ENCODE data around the gene TBX10.

Gene TBX10

DNA sequence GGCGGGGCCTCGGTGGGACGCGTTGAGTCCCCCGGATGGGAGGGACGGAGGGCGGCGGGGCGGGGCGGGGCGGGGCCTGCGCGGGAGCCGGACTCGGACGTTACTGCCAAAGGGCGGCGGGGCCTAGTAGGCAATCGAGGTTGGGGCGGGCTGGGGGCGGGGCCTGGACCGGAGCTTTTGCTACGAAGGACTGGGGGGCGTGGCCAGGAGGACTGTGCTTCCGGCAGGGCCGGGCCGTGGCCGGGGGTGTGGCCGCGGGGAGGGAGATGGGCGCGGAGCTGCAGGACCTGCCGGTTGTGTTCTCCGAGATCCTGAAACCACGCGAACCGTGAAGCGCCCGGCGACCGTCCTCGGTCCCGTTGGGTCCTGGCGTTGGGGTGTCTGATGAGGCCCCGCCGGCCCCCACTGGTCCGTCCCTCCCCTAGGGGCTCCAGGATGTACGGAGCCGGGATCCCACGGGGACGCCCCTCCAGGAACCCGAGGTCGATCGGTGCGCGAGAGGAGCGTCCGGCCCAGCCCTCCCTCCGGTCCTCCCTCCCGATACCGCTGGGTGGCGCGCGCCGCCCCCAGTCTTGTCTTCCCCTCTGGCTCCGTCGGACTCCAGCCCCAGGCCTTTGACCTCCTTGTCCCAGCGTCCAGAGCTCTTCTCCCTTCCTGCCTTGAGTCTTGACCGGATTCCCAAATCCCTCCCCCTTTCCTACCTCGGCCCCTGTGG, 9.2 kb downstream of the TBX10 start:
- H3K27me3 ChIP-seq (ENCODE audit: low read length): no peaks in the 10 kb centered on the region
- no peaks in the 10 kb centered on the region for H3K9me3 ChIP-seq (ENCODE audit: insufficient read depth, low read length)
- no peaks in the 10 kb centered on the region for H3K9me2 ChIP-seq (replicated peaks; ENCODE audit: insufficient read depth, low read length)
- H2AFZ ChIP-seq (ENCODE audit: low read depth, low read length, severe bottlenecking): no peak overlapping the region
- TF ChIP-seq, protein P1, sequence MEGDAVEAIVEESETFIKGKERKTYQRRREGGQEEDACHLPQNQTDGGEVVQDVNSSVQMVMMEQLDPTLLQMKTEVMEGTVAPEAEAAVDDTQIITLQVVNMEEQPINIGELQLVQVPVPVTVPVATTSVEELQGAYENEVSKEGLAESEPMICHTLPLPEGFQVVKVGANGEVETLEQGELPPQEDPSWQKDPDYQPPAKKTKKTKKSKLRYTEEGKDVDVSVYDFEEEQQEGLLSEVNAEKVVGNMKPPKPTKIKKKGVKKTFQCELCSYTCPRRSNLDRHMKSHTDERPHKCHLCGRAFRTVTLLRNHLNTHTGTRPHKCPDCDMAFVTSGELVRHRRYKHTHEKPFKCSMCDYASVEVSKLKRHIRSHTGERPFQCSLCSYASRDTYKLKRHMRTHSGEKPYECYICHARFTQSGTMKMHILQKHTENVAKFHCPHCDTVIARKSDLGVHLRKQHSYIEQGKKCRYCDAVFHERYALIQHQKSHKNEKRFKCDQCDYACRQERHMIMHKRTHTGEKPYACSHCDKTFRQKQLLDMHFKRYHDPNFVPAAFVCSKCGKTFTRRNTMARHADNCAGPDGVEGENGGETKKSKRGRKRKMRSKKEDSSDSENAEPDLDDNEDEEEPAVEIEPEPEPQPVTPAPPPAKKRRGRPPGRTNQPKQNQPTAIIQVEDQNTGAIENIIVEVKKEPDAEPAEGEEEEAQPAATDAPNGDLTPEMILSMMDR (IDR thresholded peaks at IDR 0.05; ENCODE audit: insufficient read depth, low read length, poor library complexity, severe bottlenecking): peak; percentile 54
- no peak for TF ChIP-seq EZH2phosphoT487 (conservative IDR thresholded peaks at IDR 0.05; ENCODE audit: low read length)
- peak overlapping the region; percentile 80 for H3K4me2 ChIP-seq (ENCODE audit: low read depth, low read length, poor library complexity, severe bottlenecking)
- H3K9ac ChIP-seq (ENCODE audit: low read length): peak overlapping the region; percentile 84
- H3K4me3 ChIP-seq (ENCODE audit: insufficient read depth, low read length, poor library complexity, severe bottlenecking): peak overlapping the region; percentile 63
- H3K27ac ChIP-seq (ENCODE audit: low read depth, low read length): peak overlapping the region; percentile 90
- H3F3A ChIP-seq (ENCODE audit: insufficient read depth): peaks cover 4% of the 10 kb centered on the region; the same call in 1 of the 2 replicates
- no peaks in the 10 kb centered on the region for H3K79me2 ChIP-seq (ENCODE audit: insufficient read depth, low read length)
- H4K20me1 ChIP-seq (ENCODE audit: low read depth, low read length): no peaks in the 10 kb centered on the region
- no peaks in the 10 kb centered on the region for H3K36me3 ChIP-seq (ENCODE audit: low read length)

GRCh38 chr11:67629386-67630227, 10.0 kb downstream of the TBX10 start, which contains the start of gene NUDT8:
Gene NUDT8, minus strand, starts transcription at chr11:67629937. Its CDS starts 26 bp downstream, at chr11:67629911.
- Histone ChIP-seq H3F3A (ENCODE audit: insufficient read depth) (peaks cover 4% of the 10 kb centered on the region; the same call in 1 of the 2 replicates), H3K36me3 (ENCODE audit: low read length) (no peaks in the 10 kb centered on the region), H3K27me3 (ENCODE audit: low read length) (no peaks in the 10 kb centered on the region), H3K27ac (ENCODE audit: low read depth, low read length) (peak within 1 kb of the TSS; percentile 90), H3K4me3 (ENCODE audit: insufficient read depth, low read length, poor library complexity, severe bottlenecking) (peak within 1 kb of the TSS; percentile 63), H3K79me2 (ENCODE audit: insufficient read depth, low read length) (no peaks in the 10 kb centered on the region), H4K20me1 (ENCODE audit: low read depth, low read length) (no peaks in the 10 kb centered on the region), H3K4me2 (ENCODE audit: low read depth, low read length, poor library complexity, severe bottlenecking) (peak within 1 kb of the TSS; percentile 80), H3K9me3 (ENCODE audit: insufficient read depth, low read length) (no peaks in the 10 kb centered on the region), H2AFZ (ENCODE audit: low read depth, low read length, severe bottlenecking) (peak within 1 kb of the TSS; percentile 43), H3K9me2 (replicated peaks; ENCODE audit: insufficient read depth, low read length) (no peaks in the 10 kb centered on the region), H3K9ac (ENCODE audit: low read length) (peak within 1 kb of the TSS; percentile 84)
- TF ChIP-seq EZH2phosphoT487 (conservative IDR thresholded peaks at IDR 0.05; ENCODE audit: low read length): no peak
- TF ChIP-seq, protein P1 (IDR thresholded peaks at IDR 0.05; ENCODE audit: insufficient read depth, low read length, poor library complexity, severe bottlenecking): no peak

GRCh38 chr11:67628710-67629385, 10.7 kb downstream of the TBX10 start:
- peak overlapping the region; percentile 84 for H3K9ac ChIP-seq (ENCODE audit: low read length)
- H3K4me3 ChIP-seq (ENCODE audit: insufficient read depth, low read length, poor library complexity, severe bottlenecking): peak overlapping the region; percentile 61
- TF ChIP-seq, protein P1 (IDR thresholded peaks at IDR 0.05; ENCODE audit: insufficient read depth, low read length, poor library complexity, severe bottlenecking): peak; percentile 94
- TF ChIP-seq EZH2phosphoT487 (conservative IDR thresholded peaks at IDR 0.05; ENCODE audit: low read length): no peak
- H4K20me1 ChIP-seq (ENCODE audit: low read depth, low read length): no peaks in the 10 kb centered on the region
- no peaks in the 10 kb centered on the region for H3K9me2 ChIP-seq (replicated peaks; ENCODE audit: insufficient read depth, low read length)
- peaks cover 4% of the 10 kb centered on the region; the same call in 1 of the 2 replicates for H3F3A ChIP-seq (ENCODE audit: insufficient read depth)
- no peaks in the 10 kb centered on the region for H3K36me3 ChIP-seq (ENCODE audit: low read length)
- no peaks in the 10 kb centered on the region for H3K27me3 ChIP-seq (ENCODE audit: low read length)
- H3K9me3 ChIP-seq (ENCODE audit: insufficient read depth, low read length): no peaks in the 10 kb centered on the region
- peak overlapping the region; percentile 71 for H3K4me2 ChIP-seq (ENCODE audit: low read depth, low read length, poor library complexity, severe bottlenecking)
- H3K27ac ChIP-seq (ENCODE audit: low read depth, low read length): peak overlapping the region; percentile 90
- H3K79me2 ChIP-seq (ENCODE audit: insufficient read depth, low read length): no peaks in the 10 kb centered on the region
- peak overlapping the region; percentile 43 for H2AFZ ChIP-seq (ENCODE audit: low read depth, low read length, severe bottlenecking)
